H1 (cell line): ENCODE data around the gene AOPEP. TPM values are rescaled to one million over a fixed set of nuclear protein-coding genes. Genes with fewer than 3 reads are reported as not detected.

Experiments
- ASH2L ChIP-seq: fragments of 200-600, 300-600 bp; sonication (generic); IDR thresholded peaks from one replicate; pipeline ENCODE4 v1.7.1; 2017; ENCODE audit warnings: low read length
- CBX5 ChIP-seq: fragments of 300-800, 300-1000 bp; sonication (generic); IDR thresholded peaks from 2 replicates; pipeline ENCODE4 v1.7.1; 2016; ENCODE audit warnings: antibody characterized with exemption, low read length, low read depth
- EZH2 ChIP-seq: fragments of 200-600 bp; sonication (generic); IDR thresholded peaks from 2 replicates; pipeline ENCODE4 v1.7.1; 2012; ENCODE audit warnings: low read depth, mild to moderate bottlenecking, moderate library complexity, low read length, inconsistent platforms; ENCODE audit not compliant: severe bottlenecking
- RAD21 ChIP-seq, 2 experiments: IDR thresholded peaks in 1 of 2; conservative IDR thresholded peaks in 1 of 2; 2 replicates each; pipeline ENCODE4 v1.6.1; 2011; ENCODE audit warnings: low read depth in 2 of 2, low read length in 2 of 2, improper control_type of control experiment in 1 of 2, inconsistent platforms in 1 of 2, mild to moderate bottlenecking in 1 of 2, moderate library complexity in 1 of 2
- YY1 ChIP-seq: IDR thresholded peaks from 2 replicates; pipeline ENCODE4 v1.6.1; 2011; ENCODE audit warnings: low read depth, mild to moderate bottlenecking, low read length
- polyA plus RNA-seq, 7 experiments: library from polyadenylated mRNA; depleted of rRNA in 3 of 7; stranded (reverse) in 5 of 7; unstranded in 2 of 7; fragments of >200 nt in 5 of 7; fragments of 200-250 nt in 2 of 7; gene quantifications; 1 replicate in 5 of 7; 2 replicates in 1 of 7; 4 replicates in 1 of 7; pipeline versions ENCODE4 v1.2.1 to v1.2.3, GENCODE V29; 2011 to 2013; ENCODE audit warnings: missing spikeins in 2 of 7, mixed read lengths in 2 of 7
- total RNA-seq: library from RNA; stranded (reverse); fragmentation: NEBNext Ultra II Directional; extraction: Animal tissue kit (Norgen Biotek cat#: 25700); gene quantifications from 2 replicates; pipeline ENCODE4 v1.2.1, GENCODE V29; 2021
- TF ChIP-seq, protein P1 (sequence below), 3 experiments: IDR thresholded peaks; 1 replicate in 2 of 3; 2 replicates in 1 of 3; pipeline versions ENCODE4 v1.5.1 to v1.6.1; 2011; ENCODE audit warnings: low read length in 3 of 3, mild to moderate bottlenecking in 3 of 3, inconsistent platforms in 2 of 3, low read depth in 1 of 3, moderate library complexity in 1 of 3; ENCODE audit not compliant: insufficient read depth in 1 of 3; ENCODE audit errors: control extremely low read depth in 1 of 3

The AOPEP gene
- total and polyA plus RNA-seq, 2 of the 8 experiments (the other 6 are each of a cell fraction or from before 2014, with no cell fraction given) = 6.1 to 14.3 TPM

DNA sequence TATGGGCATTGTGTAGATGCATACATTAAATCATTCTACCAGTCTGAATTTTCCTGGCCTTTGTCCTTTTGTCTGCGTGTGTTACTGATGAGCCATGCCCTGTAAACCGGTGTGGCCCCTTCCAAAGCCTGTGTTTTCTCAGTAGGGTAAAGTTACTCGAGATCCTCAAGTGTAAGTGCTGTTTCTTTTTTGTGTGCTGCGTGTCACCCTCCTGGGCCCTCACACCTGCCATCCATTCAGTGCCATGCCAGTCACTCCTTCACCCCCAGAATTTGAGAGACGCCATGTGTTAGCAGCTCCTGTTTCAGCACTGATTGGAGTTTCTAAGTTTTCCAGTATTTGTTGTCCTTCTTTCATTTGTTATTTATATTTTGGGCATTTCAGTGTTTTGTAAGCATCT, 302.8 kb downstream of the AOPEP start (continued):
- TF ChIP-seq RAD21 (IDR thresholded peaks at IDR 0.05 in 1 of 2, conservative IDR thresholded peaks at IDR 0.05 in 1 of 2; ENCODE audit: low read depth in 2 of 2, low read length in 2 of 2) (no peak), YY1 (no peak), CBX5 (no peak), EZH2 (no peak), ASH2L (no peak)
- TF ChIP-seq, protein P1, sequence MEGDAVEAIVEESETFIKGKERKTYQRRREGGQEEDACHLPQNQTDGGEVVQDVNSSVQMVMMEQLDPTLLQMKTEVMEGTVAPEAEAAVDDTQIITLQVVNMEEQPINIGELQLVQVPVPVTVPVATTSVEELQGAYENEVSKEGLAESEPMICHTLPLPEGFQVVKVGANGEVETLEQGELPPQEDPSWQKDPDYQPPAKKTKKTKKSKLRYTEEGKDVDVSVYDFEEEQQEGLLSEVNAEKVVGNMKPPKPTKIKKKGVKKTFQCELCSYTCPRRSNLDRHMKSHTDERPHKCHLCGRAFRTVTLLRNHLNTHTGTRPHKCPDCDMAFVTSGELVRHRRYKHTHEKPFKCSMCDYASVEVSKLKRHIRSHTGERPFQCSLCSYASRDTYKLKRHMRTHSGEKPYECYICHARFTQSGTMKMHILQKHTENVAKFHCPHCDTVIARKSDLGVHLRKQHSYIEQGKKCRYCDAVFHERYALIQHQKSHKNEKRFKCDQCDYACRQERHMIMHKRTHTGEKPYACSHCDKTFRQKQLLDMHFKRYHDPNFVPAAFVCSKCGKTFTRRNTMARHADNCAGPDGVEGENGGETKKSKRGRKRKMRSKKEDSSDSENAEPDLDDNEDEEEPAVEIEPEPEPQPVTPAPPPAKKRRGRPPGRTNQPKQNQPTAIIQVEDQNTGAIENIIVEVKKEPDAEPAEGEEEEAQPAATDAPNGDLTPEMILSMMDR (IDR thresholded peaks at IDR 0.05; ENCODE audit: control extremely low read depth in 1 of 3, insufficient read depth in 1 of 3, low read depth in 1 of 3, low read length in 3 of 3) = no peak
- TF ChIP-seq, all 59 proteins: peak for 0
